GM12873 (cell line): ENCODE results near the gene TLL1.

Experiments used
- TF ChIP-seq, protein P1 (sequence below): IDR thresholded peaks from 2 replicates; pipeline ENCODE4 v1.5.1; 2012; ENCODE audit warnings: low read depth, mild to moderate bottlenecking, moderate library complexity, low read length, control low read depth; ENCODE audit not compliant: insufficient read depth; ENCODE audit errors: missing control alignments

The TLL1 gene

GRCh38 chr4:165971446-165971845 lies 98.4 kb downstream of the TLL1 start:
- TF ChIP-seq, protein P1, sequence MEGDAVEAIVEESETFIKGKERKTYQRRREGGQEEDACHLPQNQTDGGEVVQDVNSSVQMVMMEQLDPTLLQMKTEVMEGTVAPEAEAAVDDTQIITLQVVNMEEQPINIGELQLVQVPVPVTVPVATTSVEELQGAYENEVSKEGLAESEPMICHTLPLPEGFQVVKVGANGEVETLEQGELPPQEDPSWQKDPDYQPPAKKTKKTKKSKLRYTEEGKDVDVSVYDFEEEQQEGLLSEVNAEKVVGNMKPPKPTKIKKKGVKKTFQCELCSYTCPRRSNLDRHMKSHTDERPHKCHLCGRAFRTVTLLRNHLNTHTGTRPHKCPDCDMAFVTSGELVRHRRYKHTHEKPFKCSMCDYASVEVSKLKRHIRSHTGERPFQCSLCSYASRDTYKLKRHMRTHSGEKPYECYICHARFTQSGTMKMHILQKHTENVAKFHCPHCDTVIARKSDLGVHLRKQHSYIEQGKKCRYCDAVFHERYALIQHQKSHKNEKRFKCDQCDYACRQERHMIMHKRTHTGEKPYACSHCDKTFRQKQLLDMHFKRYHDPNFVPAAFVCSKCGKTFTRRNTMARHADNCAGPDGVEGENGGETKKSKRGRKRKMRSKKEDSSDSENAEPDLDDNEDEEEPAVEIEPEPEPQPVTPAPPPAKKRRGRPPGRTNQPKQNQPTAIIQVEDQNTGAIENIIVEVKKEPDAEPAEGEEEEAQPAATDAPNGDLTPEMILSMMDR = no peak

DNA sequence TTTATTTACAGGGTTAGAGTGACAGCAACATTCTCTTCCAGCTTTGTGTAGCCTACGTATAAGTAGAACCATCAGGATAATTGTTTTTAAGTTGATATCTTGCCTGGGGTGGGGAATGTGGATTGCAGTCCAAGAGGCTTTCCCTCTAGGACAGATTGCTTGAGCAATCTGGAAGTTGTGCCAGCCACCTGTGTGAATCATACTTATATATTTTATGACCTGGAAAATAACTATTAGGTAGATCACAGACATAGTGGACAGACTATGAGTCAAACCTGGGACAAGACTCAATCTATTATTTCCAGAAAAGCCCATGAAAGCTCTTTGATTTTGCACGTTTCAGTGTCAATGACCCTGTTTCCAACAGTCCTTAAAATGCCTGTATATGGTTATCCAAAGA lies 98.9 kb downstream of the TLL1 start:
- TF ChIP-seq, protein P1 = no peak

GRCh38 chr4:165972747-165973146 lies 99.7 kb downstream of the TLL1 start:
- TF ChIP-seq, protein P1 = no peak

DNA sequence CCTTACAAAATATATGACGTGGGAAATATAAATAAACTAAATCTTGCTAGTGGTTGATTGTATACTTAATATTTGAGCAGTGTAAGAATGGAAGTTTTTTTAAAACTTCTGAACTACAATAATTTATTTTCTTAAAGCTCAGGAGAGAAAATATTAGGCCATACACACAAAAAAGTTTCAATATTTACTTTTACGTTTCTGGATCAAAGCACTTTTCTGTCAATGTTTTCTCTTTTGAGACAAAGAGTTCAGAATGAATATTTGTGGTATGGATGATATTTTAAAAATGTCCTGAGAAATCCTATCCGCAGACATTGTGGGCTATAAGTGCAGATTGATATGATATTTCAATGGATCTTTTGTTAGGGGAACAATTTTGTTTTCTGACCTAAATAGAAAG lies 109.9 kb downstream of the TLL1 start:
- TF ChIP-seq, protein P1 = no peak

GRCh38 chr4:165986956-165987698 lies 114.1 kb downstream of the TLL1 start:
- TF ChIP-seq, protein P1 = no peak

DNA sequence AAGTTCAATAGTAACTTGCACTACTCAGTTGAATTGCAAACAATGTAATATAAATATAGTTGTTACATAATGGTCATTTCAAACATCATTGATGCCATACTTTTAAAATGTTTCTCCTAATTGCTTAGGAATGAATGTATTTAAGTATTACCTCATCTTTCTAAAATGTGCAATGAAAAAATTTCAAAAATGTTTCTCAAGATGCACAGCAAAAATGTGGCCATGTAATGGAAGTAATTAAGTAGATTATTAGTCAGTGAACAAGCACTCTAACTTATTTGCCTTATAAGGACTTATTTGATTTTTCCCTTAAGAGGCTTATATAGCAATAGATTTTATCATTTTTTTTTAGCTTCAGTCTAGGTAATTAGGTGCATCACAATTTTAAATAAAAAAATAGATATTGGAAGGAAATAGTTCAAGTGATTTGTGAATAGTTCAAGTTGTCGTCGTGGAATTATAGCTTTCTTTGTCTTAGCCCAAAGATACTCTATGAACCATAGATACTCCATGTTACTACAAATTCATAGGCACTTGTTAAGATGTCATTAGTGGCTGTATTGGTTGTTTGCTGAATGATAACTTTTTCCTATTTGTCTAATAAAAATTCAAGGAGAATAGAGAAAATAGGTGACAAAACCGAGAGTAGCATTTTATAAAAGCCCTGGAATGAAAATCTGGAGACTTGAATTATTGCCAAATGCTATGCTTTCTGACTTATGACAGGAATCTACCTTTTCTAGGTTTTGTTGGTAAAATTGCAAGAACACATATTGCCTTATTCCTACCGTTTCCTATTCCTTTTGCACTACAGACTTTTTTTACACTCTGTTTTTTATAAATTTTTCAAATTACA lies 118.5 kb downstream of the TLL1 start:
- TF ChIP-seq, protein P1 = no peak

GRCh38 chr4:165992283-165992682 lies 119.2 kb downstream of the TLL1 start:
- TF ChIP-seq, protein P1 = no peak
